GM21447 (cell line): Measurements from ENCODE around the gene SYPL2.

Experiments used
- ATAC-seq: cut with Tn5 transposase; IDR thresholded peaks from one replicate; pipeline ENCODE4 v1.9.1; 2021; ENCODE audit not compliant: unreplicated experiment

SYPL2 gene

GRCh38 chr1:109513110-109513710 lies 46.9 kb downstream of the SYPL2 start:
- ATAC-seq: no peak

- no peak for ATAC-seq
These were observed 48.5 kb downstream of the SYPL2 start for GRCh38 chr1:109514846-109515245.

GRCh38 chr1:109516872-109517271 lies 50.5 kb downstream of the SYPL2 start:
- no peak for ATAC-seq

GRCh38 chr1:109517337-109517736 lies 51.0 kb downstream of the SYPL2 start:
- no peak for ATAC-seq

GRCh38 chr1:109521002-109521951 lies 54.9 kb downstream of the SYPL2 start:
- no peak for ATAC-seq

GRCh38 chr1:109522026-109522425 lies 55.7 kb downstream of the SYPL2 start:
- ATAC-seq: no peak

GRCh38 chr1:109523706-109524105 lies 57.4 kb downstream of the SYPL2 start:
- no peak for ATAC-seq

- ATAC-seq: no peak
These were observed 60.9 kb downstream of the SYPL2 start for GRCh38 chr1:109527098-109527811.

GRCh38 chr1:109527846-109528695 lies 61.7 kb downstream of the SYPL2 start:
- no peak for ATAC-seq

GRCh38 chr1:109528712-109529111 lies 62.4 kb downstream of the SYPL2 start:
- no peak for ATAC-seq

GRCh38 chr1:109529881-109530456 lies 63.6 kb downstream of the SYPL2 start:
- no peak for ATAC-seq

- ATAC-seq: no peak
These were observed 64.2 kb downstream of the SYPL2 start for GRCh38 chr1:109530457-109531087.

GRCh38 chr1:109531380-109531779 lies 65.0 kb downstream of the SYPL2 start:
- no peak for ATAC-seq
